RWPE1 (cell line): ENCODE results near the gene GSTCD.

Experiments
- CTCF ChIA-PET: fragments of 350-600 bp; sonication (Branson Sonifier 250); formaldehyde crosslinking; extraction: SDS; loops from one replicate; lab custom pipeline; 2021; lab: Yijun Ruan, JAX
- POLR2A ChIA-PET: fragments of 400-600 bp; formaldehyde crosslinking; extraction: SDS; loops from one replicate; lab custom pipeline; 2020; ENCODE audit warnings: antibody characterized with exemption; ENCODE audit not compliant: low non-redundant PET; lab: Yijun Ruan, JAX
- DNase-seq: peaks from one replicate; pipeline ENCODE4 v3.0.0; 2012; ENCODE audit warnings: low spot score
- H3K27ac ChIP-seq: fragments of 450-650 bp; 2 replicates; pipeline ENCODE4 v1.5.1; 2017
- CTCF ChIP-seq: fragments of 450-650 bp; conservative IDR thresholded peaks from 2 replicates; pipeline ENCODE4 v1.5.1; 2017; ENCODE audit warnings: low read depth, mild to moderate bottlenecking

The GSTCD gene

GRCh38 chr4:105698607-105699006, 10.0 kb upstream of the GSTCD start:
- ChIA-PET CTCF (no interaction called here), POLR2A (no interaction called here)
- no peak overlapping the region for H3K27ac ChIP-seq
- no peak for DNase-seq
- TF ChIP-seq CTCF = no peak

GRCh38 chr4:105707782-105708180, 803 bp upstream of the GSTCD start:
- DNase-seq = no peak
- H3K27ac ChIP-seq = peak overlapping the region; percentile 92
- no peak for TF ChIP-seq CTCF
- ChIA-PET CTCF (interaction anchor here (0.7 kb wide), 1 partner anchor 28 kb away, joined by 4 read pairs; no protein-coding TSS in a partner anchor), POLR2A (no interaction called here)

GRCh38 chr4:105709081-105709450, 482 bp downstream of the GSTCD start:
- ChIA-PET POLR2A (interaction anchor here (0.5 kb wide), 1 partner anchor 347 kb away, joined by 13 read pairs; no protein-coding TSS in a partner anchor), CTCF (interaction anchor here (0.8 kb wide), 1 partner anchor 188 kb away, joined by 3 read pairs; no protein-coding TSS in a partner anchor)

GRCh38 chr4:105710012-105710600, 1.5 kb downstream of the GSTCD start:
- POLR2A ChIA-PET = interaction anchor here (0.5 to 0.6 kb wide), 2 partner anchors 50 to 354 kb away, joined by 3 read pairs; no protein-coding TSS in a partner anchor
- no peak for TF ChIP-seq CTCF
- H3K27ac ChIP-seq = no peak overlapping the region
- no peak for DNase-seq
- CTCF ChIA-PET = interaction anchor here (0.7 kb wide), 1 partner anchor 37 kb away, joined by 3 read pairs; no protein-coding TSS in a partner anchor

More at GRCh38 chr4:105709081-105709450, 482 bp downstream of the GSTCD start:
- H3K27ac ChIP-seq = peak overlapping the region; percentile 92
- no peak for TF ChIP-seq CTCF
- peak; percentile 23 for DNase-seq

GRCh38 chr4:105710678-105711077, 2.1 kb downstream of the GSTCD start:
- no peak for TF ChIP-seq CTCF
- DNase-seq = no peak
- POLR2A ChIA-PET = no interaction called here
- no peak overlapping the region for H3K27ac ChIP-seq
- CTCF ChIA-PET = no interaction called here

GRCh38 chr4:105712766-105713165, 4.2 kb downstream of the GSTCD start:
- no peak for DNase-seq
- no peak overlapping the region for H3K27ac ChIP-seq
- no peak for TF ChIP-seq CTCF
- POLR2A ChIA-PET = no interaction called here
- CTCF ChIA-PET = no interaction called here
